VCaP (cell line): ENCODE results near the gene HBD.

Source experiments
- H3K27ac ChIP-seq: fragments of 450-650 bp; 2 replicates; pipeline ENCODE4 v1.5.1; 2017
- CTCF ChIP-seq: fragments of 450-650 bp; conservative IDR thresholded peaks from 2 replicates; pipeline ENCODE4 v1.5.1; 2017; ENCODE audit warnings: mild to moderate bottlenecking, moderate library complexity

HBD gene

GRCh38 chr11:5277807-5278382 is 43.6 kb upstream of the HBD start:
- TF ChIP-seq CTCF = no peak
- no peak overlapping the region for H3K27ac ChIP-seq

GRCh38 chr11:5276697-5277096 is 42.4 kb upstream of the HBD start:
- no peak overlapping the region for H3K27ac ChIP-seq
- TF ChIP-seq CTCF = no peak

- TF ChIP-seq CTCF = no peak
Observed at GRCh38 chr11:5275369-5276110, 41.3 kb upstream of the HBD start.

GRCh38 chr11:5274395-5274794 is 40.1 kb upstream of the HBD start:
- H3K27ac ChIP-seq = no peak overlapping the region
- no peak for TF ChIP-seq CTCF

More at GRCh38 chr11:5275369-5276110, 41.3 kb upstream of the HBD start:
- H3K27ac ChIP-seq = no peak overlapping the region

- no peak overlapping the region for H3K27ac ChIP-seq
- TF ChIP-seq CTCF = no peak
Observed at GRCh38 chr11:5272395-5273017, 38.2 kb upstream of the HBD start.

GRCh38 chr11:5269715-5270147 is 35.4 kb upstream of the HBD start, which contains the start of gene HBE1:
TSS of gene HBE1 (minus strand) at chr11:5269945. CDS start at chr11:5269890, 55 bp downstream.
- no peak for TF ChIP-seq CTCF
- H3K27ac ChIP-seq = no peak within 1 kb of the TSS

- no peak for TF ChIP-seq CTCF
- H3K27ac ChIP-seq = no peak overlapping the region
Observed at GRCh38 chr11:5267033-5267563, 32.8 kb upstream of the HBD start.
